ENCODE results near the gene VDAC1. TPM values are rescaled to one million over a fixed set of nuclear protein-coding genes. Genes with fewer than 3 reads are reported as not detected.
"Not testable (repeated sequence)": the region's sequence is repeated elsewhere in the genome, so short reads cannot be mapped to it uniquely, and the experiment has no call there.

Gene VDAC1
- polyA plus RNA-seq, 1 donor (not counting 4 experiments of a cell fraction or from before 2014, with no cell fraction given): 300 TPM

DNA sequence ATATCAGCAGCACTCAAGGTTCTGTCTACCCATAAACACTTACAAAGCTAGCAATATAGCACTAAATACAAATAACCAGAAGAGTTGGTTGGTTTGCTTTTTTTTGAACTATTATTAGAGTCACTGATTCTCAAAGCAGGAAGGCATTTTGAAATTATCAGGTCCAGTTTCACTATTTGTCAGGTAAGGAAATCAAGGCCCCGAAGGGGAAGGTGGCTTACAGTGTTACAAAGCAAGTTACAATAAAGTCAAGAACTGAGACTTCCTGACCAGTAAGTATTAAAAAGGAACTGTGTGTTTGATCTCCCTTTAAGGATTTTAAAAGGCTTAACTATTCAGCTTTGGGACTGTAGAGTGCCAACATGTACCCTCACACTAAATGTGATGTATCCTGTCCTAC, 47.2 kb downstream of the VDAC1 start:
- H3K4me2 ChIP-seq (ENCODE audit: control insufficient read depth, extremely low read depth, insufficient read depth, low read depth, low read length): no peak overlapping the region
- H3K9me3 ChIP-seq (ENCODE audit: control insufficient read depth, low read depth, low read length): no peaks in the 10 kb centered on the region
- H3K9ac ChIP-seq (ENCODE audit: control insufficient read depth, extremely low read depth, insufficient read depth, low read length): no peak overlapping the region
- TF ChIP-seq EZH2 (IDR thresholded peaks at IDR 0.05; ENCODE audit: low read length): no peak
- peaks cover 0 to 8% of the 10 kb centered on the region in 2 experiments for H3K36me3 ChIP-seq (ENCODE audit: control insufficient read depth in 2 of 2, extremely low read depth in 1 of 2, insufficient read depth in 2 of 2, low read length in 2 of 2)
- peaks cover 8% of the 10 kb centered on the region for H3K79me2 ChIP-seq (ENCODE audit: control insufficient read depth, insufficient read depth, low read length)
- H3K27ac ChIP-seq (ENCODE audit: control insufficient read depth, insufficient read depth, low read length): no peak overlapping the region
- DNase-seq (ENCODE audit: low read depth, low spot score) (no peak), FAIRE-seq (no peak)
- no peaks in the 10 kb centered on the region for H3K27me3 ChIP-seq (ENCODE audit: control insufficient read depth, extremely low read depth, insufficient read depth, low read length)
- peaks cover 2% of the 10 kb centered on the region for H4K20me1 ChIP-seq (ENCODE audit: control insufficient read depth, extremely low read depth, insufficient read depth, low read length)
- H2AFZ ChIP-seq (ENCODE audit: control insufficient read depth, low read length): no peak overlapping the region
- H3K4me3 ChIP-seq (ENCODE audit: control insufficient read depth in 2 of 3, extremely low read depth in 1 of 3, insufficient read depth in 2 of 3, low read depth in 1 of 3, low read length in 3 of 3): no peak overlapping the region
- dilution Hi-C loops (cut with MboI; ENCODE audit: extremely low pct_ligation_motif_present, low sequenced_read_pairs): no loop called here
- H3K9me1 ChIP-seq (ENCODE audit: control insufficient read depth, extremely low read depth, insufficient read depth, low read length): no peaks in the 10 kb centered on the region
- no peaks in the 10 kb centered on the region for H3K4me1 ChIP-seq (ENCODE audit: control insufficient read depth, extremely low read depth, insufficient read depth, low read length)

GRCh38 chr5:133957080-133957479, 47.7 kb downstream of the VDAC1 start:
- Histone ChIP-seq H3K4me3 (ENCODE audit: control insufficient read depth in 2 of 3, extremely low read depth in 1 of 3, insufficient read depth in 2 of 3, low read depth in 1 of 3, low read length in 3 of 3) (no peak overlapping the region), H3K36me3 (ENCODE audit: control insufficient read depth in 2 of 2, extremely low read depth in 1 of 2, insufficient read depth in 2 of 2, low read length in 2 of 2) (peaks cover 0 to 8% of the 10 kb centered on the region in 2 experiments)
- no peak for DNase-seq (ENCODE audit: low read depth, low spot score)

DNA sequence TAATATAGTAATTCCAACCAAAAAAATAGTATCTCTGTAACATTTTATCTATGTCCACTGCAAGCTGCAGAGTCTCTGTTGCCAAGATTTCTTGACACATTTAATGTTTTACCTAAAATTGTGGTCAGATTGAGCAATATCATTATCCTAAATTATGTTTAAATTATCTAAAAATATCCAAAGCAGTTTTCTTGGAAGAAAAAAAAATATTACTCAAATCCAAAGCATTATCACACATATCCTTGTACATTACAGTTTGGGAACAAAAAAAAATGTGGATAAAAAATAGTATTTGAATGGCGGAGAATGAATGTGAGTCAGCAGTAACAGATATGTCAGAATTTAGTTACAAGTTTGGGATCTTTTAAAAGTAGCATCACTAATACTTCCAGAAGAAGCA, 48.6 kb downstream of the VDAC1 start:
- H3K9ac ChIP-seq (ENCODE audit: control insufficient read depth, extremely low read depth, insufficient read depth, low read length); H3K9me1 ChIP-seq (ENCODE audit: control insufficient read depth, extremely low read depth, insufficient read depth, low read length); H3K27me3 ChIP-seq (ENCODE audit: control insufficient read depth, extremely low read depth, insufficient read depth, low read length); FAIRE-seq; H3K4me1 ChIP-seq (ENCODE audit: control insufficient read depth, extremely low read depth, insufficient read depth, low read length); H3K27ac ChIP-seq (ENCODE audit: control insufficient read depth, insufficient read depth, low read length); H4K20me1 ChIP-seq (ENCODE audit: control insufficient read depth, extremely low read depth, insufficient read depth, low read length); H3K4me3 ChIP-seq (ENCODE audit: control insufficient read depth in 2 of 3, extremely low read depth in 1 of 3, insufficient read depth in 2 of 3, low read depth in 1 of 3, low read length in 3 of 3); dilution Hi-C loops (cut with MboI; ENCODE audit: extremely low pct_ligation_motif_present, low sequenced_read_pairs); H3K79me2 ChIP-seq (ENCODE audit: control insufficient read depth, insufficient read depth, low read length); DNase-seq (ENCODE audit: low read depth, low spot score); H3K36me3 ChIP-seq (ENCODE audit: control insufficient read depth in 2 of 2, extremely low read depth in 1 of 2, insufficient read depth in 2 of 2, low read length in 2 of 2); H2AFZ ChIP-seq (ENCODE audit: control insufficient read depth, low read length); H3K4me2 ChIP-seq (ENCODE audit: control insufficient read depth, extremely low read depth, insufficient read depth, low read depth, low read length); H3K9me3 ChIP-seq (ENCODE audit: control insufficient read depth, low read depth, low read length): not testable (repeated sequence)

More at GRCh38 chr5:133957080-133957479, 47.7 kb downstream of the VDAC1 start:
- H4K20me1 ChIP-seq (ENCODE audit: control insufficient read depth, extremely low read depth, insufficient read depth, low read length): no peaks in the 10 kb centered on the region
- dilution Hi-C loops (cut with MboI; ENCODE audit: extremely low pct_ligation_motif_present, low sequenced_read_pairs): no loop called here
- no peaks in the 10 kb centered on the region for H3K9me1 ChIP-seq (ENCODE audit: control insufficient read depth, extremely low read depth, insufficient read depth, low read length)
- H2AFZ ChIP-seq (ENCODE audit: control insufficient read depth, low read length): no peak overlapping the region
- no peaks in the 10 kb centered on the region for H3K9me3 ChIP-seq (ENCODE audit: control insufficient read depth, low read depth, low read length)
- FAIRE-seq: no peak
- peaks cover 3% of the 10 kb centered on the region for H3K79me2 ChIP-seq (ENCODE audit: control insufficient read depth, insufficient read depth, low read length)
- H3K27ac ChIP-seq (ENCODE audit: control insufficient read depth, insufficient read depth, low read length): no peak overlapping the region
- H3K9ac ChIP-seq (ENCODE audit: control insufficient read depth, extremely low read depth, insufficient read depth, low read length): no peak overlapping the region
- no peak overlapping the region for H3K4me2 ChIP-seq (ENCODE audit: control insufficient read depth, extremely low read depth, insufficient read depth, low read depth, low read length)
- H3K4me1 ChIP-seq (ENCODE audit: control insufficient read depth, extremely low read depth, insufficient read depth, low read length): no peaks in the 10 kb centered on the region
- H3K27me3 ChIP-seq (ENCODE audit: control insufficient read depth, extremely low read depth, insufficient read depth, low read length): no peaks in the 10 kb centered on the region
- no peak for TF ChIP-seq CTCF (optimal IDR thresholded peaks at IDR 0.05 in 1 of 3, IDR thresholded peaks at IDR 0.05 in 1 of 3, conservative IDR thresholded peaks at IDR 0.05 in 1 of 3; ENCODE audit: extremely low read depth in 1 of 3, insufficient read depth in 2 of 3, low read length in 3 of 3)
- no peak for TF ChIP-seq EZH2 (IDR thresholded peaks at IDR 0.05; ENCODE audit: low read length)
